Neural crest cell (in vitro differentiated cells): Measurements from ENCODE around the gene GRK5. TPM values are rescaled to one million over a fixed set of nuclear protein-coding genes. Genes with fewer than 3 reads are reported as not detected.
A peak's percentile ranks its signal among the peaks of the same experiment; 100 is the strongest.

Source experiments
- DNase-seq: peaks from one replicate; pipeline ENCODE4 v3.0.0; 2021; ENCODE audit warnings: low read depth, mixed read lengths, low spot score
- H3K27ac Mint-ChIP-seq: one replicate; pipeline ENCODE4 v1.8.0; 2021; ENCODE audit warnings: mild to moderate bottlenecking, mixed read lengths; ENCODE audit not compliant: unreplicated experiment
- H3K27me3 Mint-ChIP-seq: 2 replicates; pipeline ENCODE4 v1.8.0; 2021; ENCODE audit warnings: low read depth, mild to moderate bottlenecking, mixed read lengths
- H3K36me3 Mint-ChIP-seq: 2 replicates; pipeline ENCODE4 v1.8.0; 2021; ENCODE audit warnings: low read depth, mild to moderate bottlenecking, mixed read lengths
- H3K4me1 Mint-ChIP-seq: 2 replicates; pipeline ENCODE4 v1.8.0; 2021; ENCODE audit warnings: mixed read lengths
- H3K4me3 Mint-ChIP-seq: one replicate; pipeline ENCODE4 v1.8.0; 2021; ENCODE audit warnings: mild to moderate bottlenecking, mixed read lengths
- H3K9me3 Mint-ChIP-seq: 2 replicates; pipeline ENCODE4 v1.8.0; 2021; ENCODE audit warnings: mixed read lengths
- total RNA-seq: library from RNA; stranded (reverse); gene quantifications from 2 replicates; pipeline ENCODE4 v1.2.1, GENCODE V29; 2021
- TF ChIP-seq, protein P1 (sequence below): fragments of 200-600 bp; sonication (generic); conservative IDR thresholded peaks from 2 replicates; pipeline ENCODE4 v1.5.0; 2021; ENCODE audit warnings: antibody characterized with exemption, mild to moderate bottlenecking

The GRK5 gene
- total RNA-seq, 1 donor from 2014 or later, result 13.5 TPM

DNA sequence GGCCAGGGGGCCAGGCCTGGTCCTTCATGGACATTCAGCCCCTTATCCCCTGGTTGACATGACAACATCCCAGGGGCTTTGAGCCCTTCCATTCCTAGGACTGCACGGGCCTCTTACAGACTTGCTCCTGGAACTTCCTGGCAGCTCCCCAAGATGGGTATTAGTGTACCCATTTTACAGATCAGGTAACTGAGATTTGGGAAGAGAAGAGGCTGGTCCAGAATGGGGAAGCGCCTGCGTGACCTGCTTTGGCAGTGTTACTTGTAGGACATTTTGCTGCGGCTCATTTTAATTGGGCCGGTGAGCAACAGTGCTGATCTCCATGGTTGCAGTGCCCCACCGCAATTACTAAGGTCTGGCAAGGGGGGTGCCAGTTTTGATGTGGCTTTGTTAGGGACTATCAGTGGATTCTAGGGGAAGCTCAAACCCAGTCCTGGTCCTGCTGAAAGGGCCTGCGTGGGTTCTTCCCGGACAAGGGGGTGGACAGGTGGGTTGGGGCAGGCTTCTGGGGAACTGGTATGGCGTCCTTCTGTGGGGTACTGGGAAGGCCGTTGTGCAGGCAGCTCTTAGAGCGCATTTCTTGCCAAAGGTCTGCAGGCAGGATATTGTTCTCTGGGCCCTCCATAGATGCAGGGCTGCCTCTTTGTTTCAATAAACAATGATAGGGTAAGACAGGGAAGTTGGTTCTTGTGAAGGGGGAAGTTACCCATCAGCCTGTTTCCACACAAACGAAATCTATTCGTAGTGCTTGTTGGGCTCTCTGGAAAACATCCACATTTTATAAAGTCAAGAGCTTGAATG lies 197.5 kb downstream of the GRK5 start:
- no peaks in the 10 kb centered on the region for H3K27me3 Mint-ChIP-seq
- H3K27ac Mint-ChIP-seq, result no peak overlapping the region
- no peak for DNase-seq
- TF ChIP-seq, protein P1, sequence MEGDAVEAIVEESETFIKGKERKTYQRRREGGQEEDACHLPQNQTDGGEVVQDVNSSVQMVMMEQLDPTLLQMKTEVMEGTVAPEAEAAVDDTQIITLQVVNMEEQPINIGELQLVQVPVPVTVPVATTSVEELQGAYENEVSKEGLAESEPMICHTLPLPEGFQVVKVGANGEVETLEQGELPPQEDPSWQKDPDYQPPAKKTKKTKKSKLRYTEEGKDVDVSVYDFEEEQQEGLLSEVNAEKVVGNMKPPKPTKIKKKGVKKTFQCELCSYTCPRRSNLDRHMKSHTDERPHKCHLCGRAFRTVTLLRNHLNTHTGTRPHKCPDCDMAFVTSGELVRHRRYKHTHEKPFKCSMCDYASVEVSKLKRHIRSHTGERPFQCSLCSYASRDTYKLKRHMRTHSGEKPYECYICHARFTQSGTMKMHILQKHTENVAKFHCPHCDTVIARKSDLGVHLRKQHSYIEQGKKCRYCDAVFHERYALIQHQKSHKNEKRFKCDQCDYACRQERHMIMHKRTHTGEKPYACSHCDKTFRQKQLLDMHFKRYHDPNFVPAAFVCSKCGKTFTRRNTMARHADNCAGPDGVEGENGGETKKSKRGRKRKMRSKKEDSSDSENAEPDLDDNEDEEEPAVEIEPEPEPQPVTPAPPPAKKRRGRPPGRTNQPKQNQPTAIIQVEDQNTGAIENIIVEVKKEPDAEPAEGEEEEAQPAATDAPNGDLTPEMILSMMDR, result no peak
- H3K4me3 Mint-ChIP-seq, result no peak overlapping the region
- no peaks in the 10 kb centered on the region for H3K9me3 Mint-ChIP-seq
- no peaks in the 10 kb centered on the region for H3K36me3 Mint-ChIP-seq
- peaks cover 50% of the 10 kb centered on the region for H3K4me1 Mint-ChIP-seq

DNA sequence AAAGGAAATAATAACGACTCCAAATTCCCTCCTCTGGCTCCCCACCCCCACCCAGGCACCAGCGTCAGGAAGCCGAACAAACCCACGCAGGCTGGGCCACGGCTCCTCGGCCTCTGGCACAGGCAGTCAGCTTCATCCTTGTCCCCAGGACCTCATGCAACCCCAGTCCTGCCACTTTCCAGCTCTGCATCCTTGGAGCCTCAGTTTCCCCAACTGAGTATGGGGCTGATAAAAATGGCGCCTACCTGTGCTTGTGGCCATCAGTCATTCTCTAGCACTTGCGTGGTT lies 198.1 kb downstream of the GRK5 start:
- DNase-seq, result no peak
- Mint-ChIP-seq H3K27ac (no peak overlapping the region), H3K9me3 (no peaks in the 10 kb centered on the region), H3K27me3 (no peaks in the 10 kb centered on the region), H3K4me3 (no peak overlapping the region), H3K4me1 (peaks cover 55% of the 10 kb centered on the region), H3K36me3 (no peaks in the 10 kb centered on the region)
- TF ChIP-seq, protein P1, result no peak

DNA sequence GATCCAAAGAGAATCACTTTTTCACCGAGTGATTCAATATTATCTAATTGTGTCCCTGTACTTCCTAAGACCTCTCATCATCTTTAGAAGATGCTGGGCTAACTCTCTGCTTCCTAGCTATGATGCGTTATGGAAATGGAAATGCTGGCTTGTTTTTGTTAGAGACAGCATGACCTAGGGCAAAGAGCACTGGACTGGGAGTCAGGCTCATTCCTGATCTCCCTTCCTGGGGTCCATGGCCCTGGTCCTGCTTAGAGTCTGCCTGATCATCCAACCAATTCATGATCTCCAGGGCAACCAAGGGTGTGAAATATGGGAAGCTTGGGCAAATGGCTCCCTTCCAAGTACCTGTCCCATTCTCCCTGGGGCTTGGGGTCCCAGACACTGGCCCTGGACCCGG lies 198.8 kb downstream of the GRK5 start:
- DNase-seq, result no peak
- H3K36me3 Mint-ChIP-seq, result no peaks in the 10 kb centered on the region
- no peaks in the 10 kb centered on the region for H3K9me3 Mint-ChIP-seq
- no peak overlapping the region for H3K27ac Mint-ChIP-seq
- TF ChIP-seq, protein P1, result no peak
- H3K4me3 Mint-ChIP-seq, result no peak overlapping the region
- no peaks in the 10 kb centered on the region for H3K27me3 Mint-ChIP-seq
- peaks cover 62% of the 10 kb centered on the region for H3K4me1 Mint-ChIP-seq

DNA sequence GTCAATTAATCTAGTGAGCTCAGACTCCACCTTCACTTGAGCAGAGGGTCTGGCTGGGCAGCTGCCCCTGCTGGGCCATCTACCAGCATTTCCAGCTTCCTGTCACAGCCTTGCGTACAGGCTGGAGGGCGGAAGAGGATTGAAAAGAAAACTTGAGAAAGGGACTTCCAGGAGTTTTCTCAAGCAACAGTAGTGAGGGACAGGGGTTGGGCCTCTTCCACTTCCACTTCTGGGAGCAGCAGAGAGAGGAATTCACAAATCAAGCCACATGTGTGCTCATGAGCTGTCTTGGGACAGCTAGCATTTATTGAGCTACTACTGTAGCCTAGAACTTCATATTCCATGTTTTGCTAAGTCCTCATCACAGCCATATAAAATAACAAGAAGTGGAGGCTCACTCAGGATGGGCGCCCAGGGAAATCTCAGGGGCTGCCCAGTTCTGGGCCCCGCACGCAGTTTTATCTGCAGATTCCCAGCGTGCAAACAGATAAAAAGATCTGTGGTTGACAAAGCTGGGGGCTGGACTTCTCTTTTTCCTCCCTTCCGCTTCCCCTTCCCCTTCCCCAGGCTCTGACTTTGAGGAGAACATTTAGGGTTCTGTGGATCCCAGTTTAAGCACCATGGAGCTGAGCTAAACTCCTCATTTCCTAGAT lies 199.4 kb downstream of the GRK5 start:
- Mint-ChIP-seq H3K27ac (no peak overlapping the region), H3K4me3 (no peak overlapping the region), H3K9me3 (no peaks in the 10 kb centered on the region), H3K27me3 (no peaks in the 10 kb centered on the region), H3K4me1 (peaks cover 61% of the 10 kb centered on the region), H3K36me3 (no peaks in the 10 kb centered on the region)
- TF ChIP-seq, protein P1, result no peak
- no peak for DNase-seq

DNA sequence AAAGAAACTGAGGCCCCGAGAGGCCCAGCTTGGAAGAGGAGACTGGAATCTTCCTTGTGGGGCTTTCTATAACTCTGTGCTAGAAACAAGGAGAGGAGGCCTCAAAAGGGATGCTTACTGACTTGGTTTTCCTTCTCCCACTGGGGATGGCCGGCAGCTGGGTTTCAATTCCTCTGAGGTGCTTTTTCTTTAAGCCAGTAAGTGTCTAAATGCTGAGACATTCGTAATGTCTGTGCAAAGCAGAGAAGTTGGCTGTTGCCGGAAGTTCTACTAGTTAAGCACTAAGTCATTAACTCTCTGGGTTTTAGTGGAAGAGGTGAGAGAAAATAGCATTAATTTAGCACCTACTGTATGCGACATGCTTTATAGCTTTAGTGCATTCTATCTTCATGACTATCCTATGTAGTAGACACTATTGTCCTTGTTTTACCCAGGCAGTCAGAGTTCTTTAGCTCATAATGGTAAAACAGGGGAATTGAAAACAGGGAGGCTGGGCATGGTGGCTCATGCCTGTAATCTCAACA lies 199.9 kb downstream of the GRK5 start:
- H3K27ac Mint-ChIP-seq, result peak overlapping the region; percentile 19
- no peak for DNase-seq
- H3K4me1 Mint-ChIP-seq, result peaks cover 57% of the 10 kb centered on the region
- H3K36me3 Mint-ChIP-seq, result no peaks in the 10 kb centered on the region
- peak overlapping the region; percentile 34 for H3K4me3 Mint-ChIP-seq
- no peaks in the 10 kb centered on the region for H3K27me3 Mint-ChIP-seq
- TF ChIP-seq, protein P1, result no peak
- no peaks in the 10 kb centered on the region for H3K9me3 Mint-ChIP-seq
